Right renal pelvis (tissue), 4 donors: ENCODE data around the gene ITGA11. TPM values are rescaled to one million over a fixed set of nuclear protein-coding genes. Genes with fewer than 3 reads are reported as not detected.

ENCODE experiments used
- DNase-seq, 4 donors: peaks; one replicate each; pipeline ENCODE4 v3.0.0-alpha.2; 2013; ENCODE audit warnings: low read depth in 4 of 4, low spot score in 3 of 4, missing footprints in 1 of 4
- polyA plus RNA-seq, 4 donors: library from polyadenylated mRNA; unstranded; fragments of 120-200 nt; gene quantifications; one replicate each; pipeline ENCODE4 v1.2.1, GENCODE V29; 2013; ENCODE audit not compliant: insufficient read length in 4 of 4

ITGA11 gene
- polyA plus RNA-seq, 4 donors, result 3.0 to 5.4 (median 4.2) TPM

GRCh38 chr15:68364028-68364659 is 67.8 kb downstream of the ITGA11 start:
- DNase-seq, result no peak

GRCh38 chr15:68363353-68363752 is 68.6 kb downstream of the ITGA11 start:
- DNase-seq, result no peak

GRCh38 chr15:68362537-68363126 is 69.3 kb downstream of the ITGA11 start:
- no peak for DNase-seq

GRCh38 chr15:68360721-68361120 is 71.2 kb downstream of the ITGA11 start:
- no peak for DNase-seq

GRCh38 chr15:68356778-68357177 is 75.2 kb downstream of the ITGA11 start:
- DNase-seq, result no peak

- no peak for DNase-seq
Observed at GRCh38 chr15:68354923-68355322, 77.0 kb downstream of the ITGA11 start.

GRCh38 chr15:68354268-68354667 is 77.7 kb downstream of the ITGA11 start:
- no peak for DNase-seq

- no peak for DNase-seq
Observed at GRCh38 chr15:68353421-68354135, 78.4 kb downstream of the ITGA11 start.

- no peak for DNase-seq
Observed at GRCh38 chr15:68352401-68353062, 79.4 kb downstream of the ITGA11 start.

- DNase-seq, result no peak
Observed at GRCh38 chr15:68349151-68349550, 82.8 kb downstream of the ITGA11 start.

- no peak for DNase-seq
Observed at GRCh38 chr15:68348606-68349005, 83.4 kb downstream of the ITGA11 start.

- DNase-seq, result no peak
Observed at GRCh38 chr15:68348081-68348480, 83.9 kb downstream of the ITGA11 start.

- no peak for DNase-seq
Observed at GRCh38 chr15:68347392-68347791, 84.6 kb downstream of the ITGA11 start.

GRCh38 chr15:68346979-68347378 is 85.0 kb downstream of the ITGA11 start:
- no peak for DNase-seq

- DNase-seq, result no peak
Observed at GRCh38 chr15:68345481-68345880, 86.5 kb downstream of the ITGA11 start.

- DNase-seq, result no peak
Observed at GRCh38 chr15:68344600-68344999, 87.4 kb downstream of the ITGA11 start.

GRCh38 chr15:68343579-68344225 is 88.3 kb downstream of the ITGA11 start:
- DNase-seq, result no peak

GRCh38 chr15:68341760-68342725 is 89.9 kb downstream of the ITGA11 start:
- DNase-seq, result no peak

GRCh38 chr15:68340726-68341671 is 91.0 kb downstream of the ITGA11 start:
- no peak for DNase-seq
